ENCODE results near the gene TMEM207.

The TMEM207 gene

GRCh38 chr3:190397889-190398288 is 51.8 kb downstream of the TMEM207 start:
- no peak overlapping the region for H2AFZ ChIP-seq (ENCODE audit: low read depth, low read length)
- H3K4me2 ChIP-seq (ENCODE audit: low read length): no peak overlapping the region
- TF ChIP-seq CTCF (IDR thresholded peaks at IDR 0.05; ENCODE audit: low read depth, low read length) (no peak), EZH2phosphoT487 (IDR thresholded peaks at IDR 0.05; ENCODE audit: low read depth) (no peak)
- H3K27me3 ChIP-seq (ENCODE audit: low read depth, low read length): no peaks in the 10 kb centered on the region
- no peaks in the 10 kb centered on the region for H3K79me2 ChIP-seq (ENCODE audit: low read length)
- no peaks in the 10 kb centered on the region for H3K4me1 ChIP-seq (ENCODE audit: low read length)
- no peaks in the 10 kb centered on the region for H3K36me3 ChIP-seq (replicated peaks; ENCODE audit: low read depth, low read length)
- no peak overlapping the region for H3K4me3 ChIP-seq (ENCODE audit: low read length)
- H3K9me3 ChIP-seq (ENCODE audit: insufficient read depth, low read length): no peaks in the 10 kb centered on the region
- no peaks in the 10 kb centered on the region for H4K20me1 ChIP-seq (ENCODE audit: insufficient read depth, low read length)
- H3K27ac ChIP-seq (ENCODE audit: low read length): no peak overlapping the region
- H3K9ac ChIP-seq (ENCODE audit: low read length): no peak overlapping the region

GRCh38 chr3:190396001-190396400 is 53.7 kb downstream of the TMEM207 start:
- no peaks in the 10 kb centered on the region for H3K27me3 ChIP-seq (ENCODE audit: low read depth, low read length)
- H2AFZ ChIP-seq (ENCODE audit: low read depth, low read length): no peak overlapping the region
- no peak overlapping the region for H3K4me2 ChIP-seq (ENCODE audit: low read length)
- H3K79me2 ChIP-seq (ENCODE audit: low read length): no peaks in the 10 kb centered on the region
- no peak overlapping the region for H3K4me3 ChIP-seq (ENCODE audit: low read length)
- no peaks in the 10 kb centered on the region for H3K4me1 ChIP-seq (ENCODE audit: low read length)
- no peaks in the 10 kb centered on the region for H3K36me3 ChIP-seq (replicated peaks; ENCODE audit: low read depth, low read length)
- H3K9me3 ChIP-seq (ENCODE audit: insufficient read depth, low read length): no peaks in the 10 kb centered on the region
- H3K27ac ChIP-seq (ENCODE audit: low read length): no peak overlapping the region
- TF ChIP-seq EZH2phosphoT487 (IDR thresholded peaks at IDR 0.05; ENCODE audit: low read depth) (no peak), CTCF (IDR thresholded peaks at IDR 0.05; ENCODE audit: low read depth, low read length) (no peak)
- no peak overlapping the region for H3K9ac ChIP-seq (ENCODE audit: low read length)
- H4K20me1 ChIP-seq (ENCODE audit: insufficient read depth, low read length): no peaks in the 10 kb centered on the region

- H2AFZ ChIP-seq (ENCODE audit: low read depth, low read length): no peak overlapping the region
- H3K79me2 ChIP-seq (ENCODE audit: low read length): no peaks in the 10 kb centered on the region
- no peak overlapping the region for H3K4me2 ChIP-seq (ENCODE audit: low read length)
- no peaks in the 10 kb centered on the region for H3K9me3 ChIP-seq (ENCODE audit: insufficient read depth, low read length)
- H3K27me3 ChIP-seq (ENCODE audit: low read depth, low read length): no peaks in the 10 kb centered on the region
- H3K4me3 ChIP-seq (ENCODE audit: low read length): no peak overlapping the region
- no peak overlapping the region for H3K27ac ChIP-seq (ENCODE audit: low read length)
- H3K4me1 ChIP-seq (ENCODE audit: low read length): no peaks in the 10 kb centered on the region
- H3K36me3 ChIP-seq (replicated peaks; ENCODE audit: low read depth, low read length): no peaks in the 10 kb centered on the region
- H3K9ac ChIP-seq (ENCODE audit: low read length): no peak overlapping the region
- TF ChIP-seq CTCF (IDR thresholded peaks at IDR 0.05; ENCODE audit: low read depth, low read length) (no peak), EZH2phosphoT487 (IDR thresholded peaks at IDR 0.05; ENCODE audit: low read depth) (no peak)
- H4K20me1 ChIP-seq (ENCODE audit: insufficient read depth, low read length): no peaks in the 10 kb centered on the region
These were observed 61.0 kb downstream of the TMEM207 start for GRCh38 chr3:190388703-190389102.

- Histone ChIP-seq H3K9ac (ENCODE audit: low read length) (no peak within 1 kb of the TSS), H3K4me2 (ENCODE audit: low read length) (no peak within 1 kb of the TSS), H3K27me3 (ENCODE audit: low read depth, low read length) (no peaks in the 10 kb centered on the region), H3K4me1 (ENCODE audit: low read length) (peaks cover 1% of the 10 kb centered on the region), H3K79me2 (ENCODE audit: low read length) (no peaks in the 10 kb centered on the region), H2AFZ (ENCODE audit: low read depth, low read length) (no peak within 1 kb of the TSS), H3K9me3 (ENCODE audit: insufficient read depth, low read length) (no peaks in the 10 kb centered on the region), H4K20me1 (ENCODE audit: insufficient read depth, low read length) (no peaks in the 10 kb centered on the region), H3K36me3 (replicated peaks; ENCODE audit: low read depth, low read length) (no peaks in the 10 kb centered on the region), H3K4me3 (ENCODE audit: low read length) (no peak within 1 kb of the TSS), H3K27ac (ENCODE audit: low read length) (no peak within 1 kb of the TSS)
- no peak for TF ChIP-seq EZH2phosphoT487 (IDR thresholded peaks at IDR 0.05; ENCODE audit: low read depth)
- no peak for TF ChIP-seq CTCF (IDR thresholded peaks at IDR 0.05; ENCODE audit: low read depth, low read length)
These were observed 62.0 kb downstream of the TMEM207 start, which contains the start of gene CLDN16 for GRCh38 chr3:190387578-190388213. Gene CLDN16 (plus strand): TSS chr3:190388163. CDS start chr3:190388330, 167 bp downstream.

All from OCI-LY3 (cell line).